HFFc6 (cell line): ENCODE measurements around the gene PFN2. TPM values are rescaled to one million over a fixed set of nuclear protein-coding genes. Genes with fewer than 3 reads are reported as not detected.
A peak's percentile ranks its signal among the peaks of the same experiment; 100 is the strongest.

Experiments used
- DNase-seq: peaks from one replicate; pipeline ENCODE4 v3.0.0-alpha.2; 2018
- H3K27ac Mint-ChIP-seq: 2 replicates; pipeline ENCODE4 v1.8.0; 2020; ENCODE audit warnings: mild to moderate bottlenecking, mixed read lengths
- H3K27me3 Mint-ChIP-seq: 2 replicates; pipeline ENCODE4 v1.8.0; 2021; ENCODE audit warnings: mild to moderate bottlenecking, moderate library complexity, mixed read lengths; ENCODE audit not compliant: insufficient read depth
- H3K36me3 Mint-ChIP-seq: 2 replicates; pipeline ENCODE4 v1.8.0; 2021; ENCODE audit warnings: low read depth, mixed read lengths
- H3K4me1 Mint-ChIP-seq: 2 replicates; pipeline ENCODE4 v1.8.0; 2020; ENCODE audit warnings: low read depth, mixed read lengths
- H3K4me3 Mint-ChIP-seq: 2 replicates; pipeline ENCODE4 v1.8.0; 2020; ENCODE audit warnings: mild to moderate bottlenecking, moderate library complexity, mixed read lengths
- H3K9me3 Mint-ChIP-seq: 2 replicates; pipeline ENCODE4 v1.8.0; 2020; ENCODE audit warnings: mild to moderate bottlenecking, mixed read lengths
- CTCF ChIP-seq: fragments of 200-600 bp; sonication (generic); IDR thresholded peaks from 2 replicates; pipeline ENCODE4 v1.5.0; 2021; ENCODE audit warnings: antibody characterized with exemption, mild to moderate bottlenecking
- long read RNA-seq: library from polyadenylated mRNA; unstranded; transcript quantifications from one replicate; pipeline ENCODE4 v2.0.0, GENCODE V29; 2019
- total RNA-seq, 6 experiments: library from RNA; stranded (reverse); fragmentation: NEBNext Ultra II Directional; extraction: Animal tissue kit (Norgen Biotek cat#: 25700); gene quantifications; 2 replicates in 1 of 6; 3 replicates in 5 of 6; pipeline ENCODE4 v1.2.3, GENCODE V29; 2021

Gene PFN2
- total RNA-seq = 100 to 1,000 TPM; 369 to 470 (median 454) TPM
- long read RNA-seq, transcript PFN2-201 (3 exons, 2,261 nt) = minor isoform, 240 of 782 reads
- long read RNA-seq, transcript PFN2-203 (3 exons, 1,780 nt) = major isoform, 493 of 782 reads
- long read RNA-seq, partial matches to known transcripts = 6 of 782 reads
- long read RNA-seq, other reads (novel, unspliced or antisense) = 36 of 782 reads

- peak; percentile 63 for DNase-seq
- H3K27me3 Mint-ChIP-seq = peaks cover 6% of the 10 kb centered on the region
These were observed at the start of gene PFN2 for GRCh38 chr3:149970716-149971402. PFN2 (minus strand) TSS chr3:149970895; CDS start chr3:149970856, 39 bp downstream.

GRCh38 chr3:150015901-150016300, 45.2 kb upstream of the PFN2 start:
- no peak overlapping the region for H3K4me3 Mint-ChIP-seq
- no peak for DNase-seq
- no peaks in the 10 kb centered on the region for H3K9me3 Mint-ChIP-seq
- peaks cover 7% of the 10 kb centered on the region for H3K27me3 Mint-ChIP-seq
- H3K36me3 Mint-ChIP-seq = peaks cover 15% of the 10 kb centered on the region
- no peak overlapping the region for H3K27ac Mint-ChIP-seq
- H3K4me1 Mint-ChIP-seq = peaks cover 33% of the 10 kb centered on the region
- TF ChIP-seq CTCF = no peak

More at GRCh38 chr3:149970716-149971402, at the start of gene PFN2:
- Mint-ChIP-seq H3K4me3 (peak within 1 kb of the TSS; percentile 100), H3K27ac (peak within 1 kb of the TSS; percentile 99), H3K9me3 (no peaks in the 10 kb centered on the region), H3K36me3 (peaks cover 38% of the 10 kb centered on the region), H3K4me1 (peaks cover 54% of the 10 kb centered on the region)
- TF ChIP-seq CTCF = no peak; the same call in 1 of the 2 replicates

GRCh38 chr3:150014782-150015181, 44.1 kb upstream of the PFN2 start:
- DNase-seq = no peak
- Mint-ChIP-seq H3K9me3 (no peaks in the 10 kb centered on the region), H3K4me1 (peaks cover 22% of the 10 kb centered on the region), H3K4me3 (no peak overlapping the region), H3K36me3 (peaks cover 15% of the 10 kb centered on the region), H3K27ac (no peak overlapping the region), H3K27me3 (peaks cover 7% of the 10 kb centered on the region)
- no peak for TF ChIP-seq CTCF

GRCh38 chr3:150013801-150014200, 43.1 kb upstream of the PFN2 start:
- no peak overlapping the region for H3K4me3 Mint-ChIP-seq
- no peak overlapping the region for H3K27ac Mint-ChIP-seq
- peaks cover 20% of the 10 kb centered on the region for H3K4me1 Mint-ChIP-seq
- H3K36me3 Mint-ChIP-seq = peaks cover 15% of the 10 kb centered on the region
- H3K9me3 Mint-ChIP-seq = no peaks in the 10 kb centered on the region
- no peak for TF ChIP-seq CTCF
- DNase-seq = no peak
- peaks cover 8% of the 10 kb centered on the region for H3K27me3 Mint-ChIP-seq

- H3K27ac Mint-ChIP-seq = peak overlapping the region; percentile 54
- H3K4me1 Mint-ChIP-seq = peaks cover 24% of the 10 kb centered on the region
- H3K9me3 Mint-ChIP-seq = no peaks in the 10 kb centered on the region
- no peak for TF ChIP-seq CTCF
- H3K36me3 Mint-ChIP-seq = no peaks in the 10 kb centered on the region
- no peak for DNase-seq
- 0 out of 2 replicates have a peak, but pooled peaks cover 1% of the 10 kb centered on the region for H3K27me3 Mint-ChIP-seq
- H3K4me3 Mint-ChIP-seq = peak overlapping the region; percentile 5; the same call in 1 of the 2 replicates
These were observed 36.1 kb upstream of the PFN2 start for GRCh38 chr3:150006794-150007193.
